K562 (cell line): ENCODE measurements around the gene DYRK1A. TPM values are rescaled to one million over a fixed set of nuclear protein-coding genes. Genes with fewer than 3 reads are reported as not detected.

Experiments
- ATF7 ChIP-seq: fragments of 450-650 bp; IDR thresholded peaks from 2 replicates; pipeline ENCODE4 v1.7.1; 2014; ENCODE audit warnings: mild to moderate bottlenecking, moderate library complexity
- BACH1 ChIP-seq: fragments of 200-800 bp; sonication (Bioruptor generic); IDR thresholded peaks from 2 replicates; pipeline ENCODE4 v1.6.1; 2016; ENCODE audit warnings: missing genetic modification characterization, missing compliant biosample characterization
- BRD4 ChIP-seq: fragments of 200-600 bp; sonication (generic); IDR thresholded peaks from 2 replicates; pipeline ENCODE4 v1.6.1; 2017; ENCODE audit warnings: inconsistent platforms
- COPS2 ChIP-seq: fragments of 450-650 bp; conservative IDR thresholded peaks from 2 replicates; pipeline ENCODE4 v1.6.1; 2016; ENCODE audit warnings: mild to moderate bottlenecking, moderate library complexity
- ETV6 ChIP-seq, 3 experiments: fragments of 150-350 bp in 1 of 3; sonication (generic) in 1 of 3; formaldehyde crosslinking in 1 of 3; IDR thresholded peaks; 2 replicates each; pipeline versions ENCODE4 v1.6.1 to v1.8.0; 2014 to 2022; ENCODE audit warnings: borderline replicate concordance in 2 of 3, low read depth in 2 of 3, antibody characterized with exemption in 1 of 3, low read length in 1 of 3, mild to moderate bottlenecking in 1 of 3, missing genetic modification reagents in 1 of 3
- FOXO4 ChIP-seq: fragments of 450-650 bp; formaldehyde crosslinking; IDR thresholded peaks from 2 replicates; pipeline ENCODE4 v1.4.0; 2020; ENCODE audit warnings: mild to moderate bottlenecking, moderate library complexity
- KDM2B ChIP-seq: fragments of 250-450 bp; sonication (Bioruptor Pico); IDR thresholded peaks from 2 replicates; pipeline ENCODE4 v1.8.0; 2021; ENCODE audit warnings: mild to moderate bottlenecking, moderate library complexity
- KDM5B ChIP-seq: fragments of 200-600 bp; sonication (generic); IDR thresholded peaks from 2 replicates; pipeline ENCODE4 v1.6.1; 2012; ENCODE audit warnings: low read depth, mild to moderate bottlenecking, moderate library complexity, low read length, control low read depth, inconsistent platforms; ENCODE audit not compliant: insufficient replicate concordance
- MNT ChIP-seq, 2 experiments: fragments of 450-650 bp; conservative IDR thresholded peaks; 2 replicates each; pipeline ENCODE4 v1.6.1; 2017; ENCODE audit warnings: mild to moderate bottlenecking in 2 of 2, moderate library complexity in 2 of 2
- NUFIP1 ChIP-seq: fragments of 450-650 bp; IDR thresholded peaks from 2 replicates; pipeline ENCODE4 v1.6.1; 2018; ENCODE audit not compliant: partially characterized antibody
- PBX2 ChIP-seq, 2 experiments: IDR thresholded peaks in 1 of 2; conservative IDR thresholded peaks in 1 of 2; 2 replicates each; pipeline ENCODE4 v1.6.1; 2016; ENCODE audit warnings: low read depth in 2 of 2, mild to moderate bottlenecking in 1 of 2, missing compliant biosample characterization in 1 of 2, missing genetic modification characterization in 1 of 2, moderate library complexity in 1 of 2
- PML ChIP-seq: IDR thresholded peaks from 2 replicates; pipeline ENCODE4 v1.6.1; 2012; ENCODE audit warnings: low read length, inconsistent platforms
- SMAD4 ChIP-seq: fragments of 250-450 bp; sonication (Bioruptor Pico); conservative IDR thresholded peaks from 2 replicates; pipeline ENCODE4 v1.8.0; 2021; ENCODE audit warnings: inconsistent platforms, mild to moderate bottlenecking, moderate library complexity
- SNIP1 ChIP-seq: fragments of 450-650 bp; IDR thresholded peaks from 2 replicates; pipeline ENCODE4 v1.7.1; 2017; ENCODE audit warnings: low read depth, mild to moderate bottlenecking
- SRSF7 ChIP-seq: fragments of 200-400 bp; formaldehyde crosslinking; optimal IDR thresholded peaks from 2 replicates; pipeline ENCODE3; 2017; ENCODE audit warnings: mild to moderate bottlenecking, low read depth, low read length
- THRAP3 ChIP-seq: fragments of 450-650 bp; IDR thresholded peaks from 2 replicates; pipeline ENCODE4 v1.6.1; 2016; ENCODE audit warnings: mild to moderate bottlenecking, inconsistent platforms, borderline replicate concordance
- ZNF121 ChIP-seq: sonication (generic); formaldehyde crosslinking; conservative IDR thresholded peaks from 2 replicates; pipeline ENCODE4 v1.8.0; 2022; ENCODE audit warnings: missing genetic modification reagents
- ZNF24 ChIP-seq: fragments of 450-650 bp; IDR thresholded peaks from 2 replicates; pipeline ENCODE4 v1.6.1; 2016
- ZNF551 ChIP-seq: fragments of 250-450 bp; sonication (Bioruptor Pico); IDR thresholded peaks from 2 replicates; pipeline ENCODE4 v1.5.0; 2021; ENCODE audit warnings: mild to moderate bottlenecking, moderate library complexity
- polyA plus RNA-seq, 8 experiments: library from polyadenylated mRNA; depleted of rRNA in 4 of 8; stranded (reverse) in 5 of 8; unstranded in 3 of 8; fragments of >200 nt; fragmentation: Nextera tagmentation in 2 of 8; fragmentation: Illumina TruSeq in 1 of 8; extraction: Ambion mirVana in 2 of 8; extraction: Trizol in 1 of 8; gene quantifications; 2 replicates each; pipeline versions ENCODE4 v1.2.1 to v1.2.3, GENCODE V29; 2011 to 2014; ENCODE audit warnings: inconsistent platforms in 1 of 8, missing spikeins in 1 of 8
- total RNA-seq, 7 experiments: library from RNA; depleted of rRNA in 6 of 7; stranded (reverse); fragments of >200 nt in 6 of 7; fragmentation: Illumina TruSeq in 2 of 7; extraction: Trizol in 2 of 7; gene quantifications; 2 replicates each; pipeline versions ENCODE4 v1.2.1 to v1.2.3, GENCODE V29; 2011 to 2021; ENCODE audit warnings: low replicate concordance in 1 of 7

DYRK1A gene
- total and polyA plus RNA-seq, 9 of the 15 experiments (the other 6 are each of a cell fraction or from before 2014, with no cell fraction given), result 3.7 to 64.8 (median 42.3) TPM

GRCh38 chr21:37563641-37564340 is 197.2 kb downstream of the DYRK1A start (continued):
- TF ChIP-seq THRAP3 (no peak), PBX2 (CRISPR knock-in tag; IDR thresholded peaks at IDR 0.05; ENCODE audit: low read depth) (no peak), PBX2 (tag; conservative IDR thresholded peaks at IDR 0.05; ENCODE audit: low read depth) (no peak), ZNF121 (peak; percentile 31; the same call in 1 of the 2 replicates), SRSF7 (no peak), MNT (conservative IDR thresholded peaks at IDR 0.05) (peak; percentile 99), ZNF551 (CRISPR knock-in tag) (no peak), COPS2 (no peak), SNIP1 (no peak), ATF7 (peak; percentile 83), PML (no peak; the same call in 1 of the 2 replicates), BACH1 (tag) (no peak), ETV6 (IDR thresholded peaks at IDR 0.05; ENCODE audit: borderline replicate concordance in 1 of 2, low read depth in 2 of 2, low read length in 1 of 2) (no peak), ETV6 (CRISPR knock-in tag; IDR thresholded peaks at IDR 0.05; ENCODE audit: borderline replicate concordance) (peak; percentile 94), ZNF24 (peak; percentile 23; the same call in 1 of the 2 replicates), KDM2B (CRISPR knock-in tag) (peak; percentile 14; the same call in 1 of the 2 replicates), BRD4 (0 out of 2 replicates have a peak, but pooled peaks have one; percentile 62), NUFIP1 (no peak), FOXO4 (CRISPR knock-in tag) (no peak), SMAD4 (peak; percentile 79), KDM5B (peak; percentile 84)
